Ovary (tissue), 3 donors: Measurements from ENCODE around the gene PNRC2.

ENCODE experiments used
- CTCF ChIP-seq, 3 donors: fragments of 450-650 bp in 2 of 3; fragments of 200-600 bp in 1 of 3; IDR thresholded peaks; one replicate each; pipeline versions ENCODE4 v1.5.1 to v1.8.0; 2016 to 2022; ENCODE audit warnings: antibody characterized with exemption in 3 of 3, mild to moderate bottlenecking in 1 of 3
- EP300 ChIP-seq: sonication (generic); formaldehyde crosslinking; IDR thresholded peaks from one replicate; pipeline ENCODE4 v1.6.1; 2017; ENCODE audit warnings: antibody characterized with exemption
- POLR2A ChIP-seq: fragments of 450-650 bp; IDR thresholded peaks from one replicate; pipeline ENCODE4 v1.6.1; 2017; ENCODE audit warnings: antibody characterized with exemption, mild to moderate bottlenecking, moderate library complexity
- donor health status: DM: no; HTN: no; CAD: no.

DNA sequence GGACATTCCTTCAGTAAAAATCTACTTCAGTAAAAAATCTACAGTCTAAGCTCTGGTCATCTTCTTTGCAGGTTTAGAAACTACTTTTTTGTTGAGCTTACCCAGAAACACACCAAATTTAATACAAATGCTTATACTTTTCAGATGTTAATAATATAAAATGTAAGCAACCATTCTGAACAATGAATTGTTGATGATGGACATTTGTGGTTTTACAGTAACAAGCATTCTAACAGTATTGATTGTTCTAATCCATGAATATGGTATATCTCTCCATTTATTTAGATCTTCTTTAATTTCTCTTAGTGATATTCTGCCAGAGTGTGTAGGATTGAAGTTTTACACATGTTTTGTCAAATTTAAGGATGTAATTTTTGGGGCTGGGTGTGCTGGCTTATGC is 47.5 kb downstream of the PNRC2 start:
- no peak for TF ChIP-seq CTCF (IDR thresholded peaks at IDR 0.05)
- no peak for TF ChIP-seq EP300
- TF ChIP-seq POLR2A = no peak
